H9 (cell line): ENCODE results near the gene TYRO3. TPM values are rescaled to one million over a fixed set of nuclear protein-coding genes. Genes with fewer than 3 reads are reported as not detected.

Experiments used
- DNase-seq: peaks from one replicate; pipeline ENCODE4 v3.0.0-alpha.2; 2017
- H2AFZ ChIP-seq: one replicate; pipeline ENCODE4 v1.6.1; 2013; ENCODE audit warnings: mild to moderate bottlenecking, low read length, control low read depth, moderate library complexity
- H2AK5ac ChIP-seq: 2 replicates; pipeline ENCODE4 v1.6.1; 2013; ENCODE audit warnings: low read length, control low read depth, mixed read lengths; ENCODE audit not compliant: insufficient read length
- H2BK120ac ChIP-seq: one replicate; pipeline ENCODE4 v1.6.1; 2013; ENCODE audit warnings: low read depth, mild to moderate bottlenecking, low read length, control low read depth, inconsistent platforms; ENCODE audit not compliant: poor library complexity, severe bottlenecking
- H2BK12ac ChIP-seq: 2 replicates; pipeline ENCODE4 v1.6.1; 2013; ENCODE audit warnings: low read length, control low read depth, mixed read lengths, low read depth; ENCODE audit not compliant: insufficient read length
- H2BK15ac ChIP-seq: 2 replicates; pipeline ENCODE4 v1.6.1; 2013; ENCODE audit warnings: low read depth, low read length, control low read depth
- H2BK20ac ChIP-seq: one replicate; pipeline ENCODE4 v1.6.1; 2013; ENCODE audit warnings: low read depth, mild to moderate bottlenecking, low read length, control low read depth, inconsistent platforms; ENCODE audit not compliant: poor library complexity, severe bottlenecking
- H2BK5ac ChIP-seq: 2 replicates; pipeline ENCODE4 v1.6.1; 2013; ENCODE audit warnings: low read length, control low read depth, mixed read lengths; ENCODE audit not compliant: insufficient read length
- H3K14ac ChIP-seq: 2 replicates; pipeline ENCODE4 v1.6.1; 2013; ENCODE audit warnings: low read length, control low read depth; ENCODE audit not compliant: insufficient read depth
- H3K18ac ChIP-seq: 2 replicates; pipeline ENCODE4 v1.6.1; 2013; ENCODE audit warnings: low read depth, mild to moderate bottlenecking, mixed read lengths, low read length, control low read depth; ENCODE audit not compliant: insufficient read length
- H3K23ac ChIP-seq: 2 replicates; pipeline ENCODE4 v1.6.1; 2013; ENCODE audit warnings: low read length, control low read depth, mixed read lengths, low read depth; ENCODE audit not compliant: insufficient read length
- H3K23me2 ChIP-seq: 2 replicates; pipeline ENCODE4 v1.6.1; 2013; ENCODE audit warnings: low read depth, mild to moderate bottlenecking, mixed read lengths, low read length, control low read depth; ENCODE audit not compliant: insufficient read length, poor library complexity, severe bottlenecking
- H3K27ac ChIP-seq: 2 replicates; pipeline ENCODE4 v1.5.1; 2013; ENCODE audit warnings: low read length, control low read depth, mixed read lengths, low read depth; ENCODE audit not compliant: insufficient read length
- H3K27me3 ChIP-seq: 2 replicates; pipeline ENCODE4 v1.6.1; 2013; ENCODE audit warnings: low read length, control low read depth, inconsistent platforms; ENCODE audit not compliant: insufficient read depth
- H3K4ac ChIP-seq: 2 replicates; pipeline ENCODE4 v1.6.1; 2013; ENCODE audit warnings: low read depth, mild to moderate bottlenecking, control low read depth, inconsistent platforms, low read length, moderate library complexity
- H3K4me1 ChIP-seq: 2 replicates; pipeline ENCODE4 v1.6.1; 2013; ENCODE audit warnings: low read length, control low read depth, inconsistent platforms; ENCODE audit not compliant: insufficient read depth
- H3K4me2 ChIP-seq: 2 replicates; pipeline ENCODE4 v1.6.1; 2013; ENCODE audit warnings: low read length, control low read depth, mixed read lengths; ENCODE audit not compliant: insufficient read length, insufficient read depth
- H3K56ac ChIP-seq: 2 replicates; pipeline ENCODE4 v1.6.1; 2013; ENCODE audit warnings: low read depth, mild to moderate bottlenecking, mixed read lengths, low read length, control low read depth; ENCODE audit not compliant: insufficient read length
- H3K79me1 ChIP-seq: 2 replicates; pipeline ENCODE4 v1.6.1; 2013; ENCODE audit warnings: low read depth, mild to moderate bottlenecking, moderate library complexity, low read length, control low read depth, inconsistent platforms; ENCODE audit not compliant: insufficient read depth, poor library complexity, severe bottlenecking
- H3K79me2 ChIP-seq: 2 replicates; pipeline ENCODE4 v1.6.1; 2013; ENCODE audit warnings: low read length, control low read depth, inconsistent platforms; ENCODE audit not compliant: insufficient read depth
- H3K9ac ChIP-seq: 2 replicates; pipeline ENCODE4 v1.6.1; 2013; ENCODE audit warnings: low read length, control low read depth, mixed read lengths; ENCODE audit not compliant: insufficient read length; ENCODE audit errors: extremely low read depth
- H3K9me3 ChIP-seq: one replicate; pipeline ENCODE4 v1.6.1; 2013; ENCODE audit warnings: low read depth, low read length, inconsistent platforms; ENCODE audit not compliant: control insufficient read depth
- H3T11ph ChIP-seq: one replicate; pipeline ENCODE4 v1.6.1; 2013; ENCODE audit warnings: mild to moderate bottlenecking, low read length, control low read depth, inconsistent platforms
- H4K20me1 ChIP-seq: one replicate; pipeline ENCODE4 v1.6.1; 2013; ENCODE audit not compliant: control insufficient read depth, insufficient read length, insufficient read depth
- H4K5ac ChIP-seq: 2 replicates; pipeline ENCODE4 v1.6.1; 2013; ENCODE audit warnings: low read depth, mild to moderate bottlenecking, mixed read lengths, low read length, control low read depth; ENCODE audit not compliant: insufficient read length
- H4K8ac ChIP-seq: replicated peaks from 2 replicates; pipeline ENCODE4 v1.6.1; 2013; ENCODE audit warnings: low read length, control low read depth, mixed read lengths, low read depth; ENCODE audit not compliant: insufficient read length
- H4K91ac ChIP-seq: 2 replicates; pipeline ENCODE4 v1.6.1; 2013; ENCODE audit warnings: low read depth, mild to moderate bottlenecking, moderate library complexity, mixed read lengths, low read length, control low read depth; ENCODE audit not compliant: insufficient read length
- H3K27ac Mint-ChIP-seq, 3 experiments: 2 replicates in 2 of 3; 3 replicates in 1 of 3; pipeline ENCODE4 v1.8.0; 2020 to 2021; ENCODE audit warnings: mixed read lengths in 3 of 3, mild to moderate bottlenecking in 1 of 3, moderate library complexity in 1 of 3
- H3K27me3 Mint-ChIP-seq: 2 replicates; pipeline ENCODE4 v1.8.0; 2021; ENCODE audit warnings: low read depth, mild to moderate bottlenecking, moderate library complexity, mixed read lengths
- H3K36me3 Mint-ChIP-seq, 3 experiments: 2 replicates in 2 of 3; 3 replicates in 1 of 3; pipeline ENCODE4 v1.8.0; 2020 to 2021; ENCODE audit warnings: low read depth in 3 of 3, mixed read lengths in 3 of 3; ENCODE audit not compliant: insufficient read depth in 1 of 3
- H3K4me1 Mint-ChIP-seq, 2 experiments: 2 replicates each; pipeline ENCODE4 v1.8.0; 2020; ENCODE audit warnings: mixed read lengths in 2 of 2
- H3K4me3 Mint-ChIP-seq, 2 experiments: 2 replicates in 1 of 2; 3 replicates in 1 of 2; pipeline ENCODE4 v1.8.0; 2020 to 2021; ENCODE audit warnings: mild to moderate bottlenecking in 2 of 2, mixed read lengths in 2 of 2, moderate library complexity in 1 of 2
- H3K9me3 Mint-ChIP-seq, 2 experiments: 2 replicates in 1 of 2; 3 replicates in 1 of 2; pipeline ENCODE4 v1.8.0; 2020; ENCODE audit warnings: mild to moderate bottlenecking in 2 of 2, mixed read lengths in 2 of 2, moderate library complexity in 1 of 2
- WGBS: extraction: QIAGEN DNeasy Blood & Tissue Kit; methylation state at CpG from one replicate; pipeline ENCODE4 v1.1.7; 2013; ENCODE audit warnings: missing lambda C conversion rate, low lambda C conversion rate, mixed read lengths; ENCODE audit not compliant: insufficient read length; ENCODE audit errors: extremely low coverage; 5-methylcytosine and 5-hydroxymethylcytosine counted together
- total RNA-seq: library from RNA; stranded (reverse); gene quantifications from 2 replicates; pipeline ENCODE4 v1.2.1, GENCODE V29; 2021
- TF ChIP-seq, protein P1 (sequence below): fragments of 200-600 bp; sonication (generic); conservative IDR thresholded peaks from 3 replicates; pipeline ENCODE4 v1.8.0; 2021; ENCODE audit warnings: antibody characterized with exemption, mild to moderate bottlenecking

TYRO3 gene
- total RNA-seq, 1 experiment from 2014 or later, result 124 TPM

DNA sequence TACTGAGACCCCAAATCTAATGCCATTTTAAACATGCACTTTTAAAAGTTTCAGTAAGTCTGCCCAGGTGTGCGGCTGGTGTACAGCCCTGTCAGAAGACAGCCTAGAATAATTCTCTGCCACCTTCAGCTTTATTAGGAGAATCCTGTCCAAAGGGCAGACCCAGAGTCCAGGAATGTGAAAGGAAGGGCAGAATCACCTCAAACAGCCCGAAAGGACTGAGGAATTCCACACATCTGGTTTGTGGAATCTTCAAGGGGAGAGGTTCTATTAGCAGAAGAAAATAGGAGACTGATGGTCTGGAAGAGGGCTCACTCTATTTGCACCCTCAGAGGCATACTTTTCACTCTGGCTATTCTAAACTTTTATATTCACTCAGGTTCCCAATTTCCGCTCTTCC is 46.6 kb downstream of the TYRO3 start:
- Histone ChIP-seq H3K27ac (no peak overlapping the region), H3K18ac (no peak overlapping the region), H2BK12ac (no peak overlapping the region), H4K91ac (no peak overlapping the region), H3K4me2 (no peak overlapping the region), H3K27me3 (no peaks in the 10 kb centered on the region; the same call in 1 of the 2 replicates), H2BK5ac (no peak overlapping the region), H3K79me2 (no peaks in the 10 kb centered on the region), H2BK20ac (no peak overlapping the region), H3K23ac (no peak overlapping the region), H3K4me1 (peaks cover 5% of the 10 kb centered on the region), H2AK5ac (no peak overlapping the region), H3K23me2 (no peaks in the 10 kb centered on the region), H3K79me1 (no peaks in the 10 kb centered on the region), H4K5ac (no peak overlapping the region), H4K20me1 (no peaks in the 10 kb centered on the region), H3T11ph (no peak overlapping the region), H2BK15ac (no peak overlapping the region), H3K14ac (no peak overlapping the region), H4K8ac (no peak overlapping the region), H3K9ac (no peak overlapping the region), H3K9me3 (no peaks in the 10 kb centered on the region), H3K56ac (no peak overlapping the region), H2AFZ (no peak overlapping the region), H2BK120ac (no peak overlapping the region), H3K4ac (no peak overlapping the region)
- Mint-ChIP-seq H3K36me3 (no peaks in the 10 kb centered on the region; a peak in 1 of 7 replicates), H3K27ac (no peak overlapping the region), H3K27me3 (no peaks in the 10 kb centered on the region; the same call in none of the 2 replicates), H3K4me3 (no peak overlapping the region), H3K9me3 (no peaks in the 10 kb centered on the region), H3K4me1 (peaks cover 7 to 10% of the 10 kb centered on the region in 2 experiments)
- DNase-seq, result no peak
- TF ChIP-seq, protein P1, sequence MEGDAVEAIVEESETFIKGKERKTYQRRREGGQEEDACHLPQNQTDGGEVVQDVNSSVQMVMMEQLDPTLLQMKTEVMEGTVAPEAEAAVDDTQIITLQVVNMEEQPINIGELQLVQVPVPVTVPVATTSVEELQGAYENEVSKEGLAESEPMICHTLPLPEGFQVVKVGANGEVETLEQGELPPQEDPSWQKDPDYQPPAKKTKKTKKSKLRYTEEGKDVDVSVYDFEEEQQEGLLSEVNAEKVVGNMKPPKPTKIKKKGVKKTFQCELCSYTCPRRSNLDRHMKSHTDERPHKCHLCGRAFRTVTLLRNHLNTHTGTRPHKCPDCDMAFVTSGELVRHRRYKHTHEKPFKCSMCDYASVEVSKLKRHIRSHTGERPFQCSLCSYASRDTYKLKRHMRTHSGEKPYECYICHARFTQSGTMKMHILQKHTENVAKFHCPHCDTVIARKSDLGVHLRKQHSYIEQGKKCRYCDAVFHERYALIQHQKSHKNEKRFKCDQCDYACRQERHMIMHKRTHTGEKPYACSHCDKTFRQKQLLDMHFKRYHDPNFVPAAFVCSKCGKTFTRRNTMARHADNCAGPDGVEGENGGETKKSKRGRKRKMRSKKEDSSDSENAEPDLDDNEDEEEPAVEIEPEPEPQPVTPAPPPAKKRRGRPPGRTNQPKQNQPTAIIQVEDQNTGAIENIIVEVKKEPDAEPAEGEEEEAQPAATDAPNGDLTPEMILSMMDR, result no peak
- no CpG with 5 or more reads among the region's 3 CpGs for WGBS
